ENCODE measurements around the gene HHAT. TPM values are rescaled to one million over a fixed set of nuclear protein-coding genes. Genes with fewer than 3 reads are reported as not detected.

HHAT gene
- total and polyA plus RNA-seq, 9 of the 15 experiments (the other 6 are each of a cell fraction or from before 2014, with no cell fraction given) = 0.07 to 0.16 (median 0.13) TPM; not detected in 1

DNA sequence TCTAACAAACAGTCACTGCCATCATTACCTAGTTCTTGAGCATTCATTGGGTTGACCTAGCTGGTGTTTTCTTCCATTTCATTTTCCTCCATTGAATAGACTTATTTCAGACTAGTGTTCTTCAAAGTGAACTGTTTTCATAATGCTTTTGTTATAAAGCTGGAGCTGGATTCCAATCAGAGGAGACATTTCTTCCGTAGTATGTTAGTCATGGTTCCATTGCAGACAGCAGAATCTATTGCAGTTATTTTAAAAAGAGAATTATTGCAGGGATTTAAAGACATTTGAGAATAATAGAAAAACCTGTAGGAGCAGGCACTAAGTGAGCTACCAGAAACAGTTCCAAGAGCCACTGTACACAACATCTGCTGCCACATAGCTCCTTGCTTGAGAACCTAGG, 50.0 kb downstream of the HHAT start (continued):
- TF ChIP-seq HOMEZ (CRISPR knock-in tag; IDR thresholded peaks at IDR 0.05) (no peak), NFE2L1 (tag; IDR thresholded peaks at IDR 0.05; ENCODE audit: borderline replicate concordance, low read depth) (no peak)

DNA sequence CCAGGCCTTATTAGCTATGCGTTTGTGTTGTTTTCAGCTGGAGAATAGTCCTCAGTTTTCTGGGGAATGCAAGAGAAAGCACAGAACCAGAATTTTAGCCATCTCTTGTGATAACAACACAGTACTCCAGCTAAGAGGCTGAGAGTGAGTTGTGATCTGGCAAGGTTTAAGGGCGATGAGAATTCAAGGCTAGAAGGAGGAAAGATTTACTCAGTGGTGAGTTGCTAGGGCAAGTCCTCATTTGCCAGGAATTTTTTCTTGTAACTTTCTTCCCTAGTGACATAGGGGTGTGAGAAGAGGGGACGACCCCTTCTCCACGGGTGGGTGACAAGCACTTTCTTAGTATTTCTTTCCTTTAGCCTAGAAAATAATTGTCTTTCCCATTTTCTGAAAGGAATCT, 53.2 kb downstream of the HHAT start:
- H4K20me1 ChIP-seq (replicated peaks; ENCODE audit: control insufficient read depth, insufficient read depth, low read length) = no peaks in the 10 kb centered on the region; the same call in 1 of the 2 replicates
- ATAC-seq (no peak), DNase-seq (ENCODE audit: extremely low read depth in 1 of 4, low spot score in 3 of 4) (no peak), FAIRE-seq (no peak)
- H2AFZ ChIP-seq (ENCODE audit: low read depth, low read length) = no peak overlapping the region
- H3K9me1 ChIP-seq (ENCODE audit: control insufficient read depth, insufficient read depth, low read length) = no peaks in the 10 kb centered on the region
- ChIA-PET POLR2A (no interaction called here), CTCF (ENCODE audit: low intra/inter-chr PET ratio) (no interaction called here)
- H3K79me2 ChIP-seq (ENCODE audit: control insufficient read depth, insufficient read depth, low read length) = no peaks in the 10 kb centered on the region
- H3K36me3 ChIP-seq (ENCODE audit: control insufficient read depth, insufficient read depth, low read length) = no peaks in the 10 kb centered on the region
- no peaks in the 10 kb centered on the region for H3K4me1 ChIP-seq (replicated peaks in 1 of 2; ENCODE audit: control insufficient read depth in 2 of 2, insufficient read depth in 2 of 2, low read length in 2 of 2)
- no peak overlapping the region for H3K4me3 ChIP-seq
- no peak overlapping the region for H3K9ac ChIP-seq (ENCODE audit: insufficient read depth in 1 of 2, low read depth in 2 of 2, low read length in 2 of 2)
- H3K4me2 ChIP-seq (ENCODE audit: insufficient read depth, low read length) = no peak overlapping the region
- no peak overlapping the region for H3K27ac ChIP-seq (ENCODE audit: extremely low read depth, low read depth, low read length)
- no peak for TF ChIP-seq ZNF23 (CRISPR knock-in tag; IDR thresholded peaks at IDR 0.05)
- TF ChIP-seq ETV6 (IDR thresholded peaks at IDR 0.05; ENCODE audit: borderline replicate concordance in 1 of 2, low read depth in 2 of 2, low read length in 1 of 2) = no peak
- no peak for TF ChIP-seq ETV6 (CRISPR knock-in tag; IDR thresholded peaks at IDR 0.05; ENCODE audit: borderline replicate concordance)
- TF ChIP-seq, protein P1, sequence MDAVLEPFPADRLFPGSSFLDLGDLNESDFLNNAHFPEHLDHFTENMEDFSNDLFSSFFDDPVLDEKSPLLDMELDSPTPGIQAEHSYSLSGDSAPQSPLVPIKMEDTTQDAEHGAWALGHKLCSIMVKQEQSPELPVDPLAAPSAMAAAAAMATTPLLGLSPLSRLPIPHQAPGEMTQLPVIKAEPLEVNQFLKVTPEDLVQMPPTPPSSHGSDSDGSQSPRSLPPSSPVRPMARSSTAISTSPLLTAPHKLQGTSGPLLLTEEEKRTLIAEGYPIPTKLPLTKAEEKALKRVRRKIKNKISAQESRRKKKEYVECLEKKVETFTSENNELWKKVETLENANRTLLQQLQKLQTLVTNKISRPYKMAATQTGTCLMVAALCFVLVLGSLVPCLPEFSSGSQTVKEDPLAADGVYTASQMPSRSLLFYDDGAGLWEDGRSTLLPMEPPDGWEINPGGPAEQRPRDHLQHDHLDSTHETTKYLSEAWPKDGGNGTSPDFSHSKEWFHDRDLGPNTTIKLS (IDR thresholded peaks at IDR 0.05; ENCODE audit: borderline replicate concordance, low read depth) = no peak
- no peaks in the 10 kb centered on the region for H3K9me3 ChIP-seq (replicated peaks; ENCODE audit: control insufficient read depth, insufficient read depth, low read depth, low read length)
- WGBS (ENCODE audit: insufficient coverage, low coverage, missing lambda C conversion rate) = 0% methylated on average over 4 of the region's 4 CpGs
- intact Hi-C loops (cut with micrococcal nuclease) (no loop called here), in situ Hi-C loops (cut with MboI) (no loop called here)
- peaks cover 4 to 6% of the 10 kb centered on the region in 2 experiments; a peak in 3 of 5 replicates for H3K27me3 ChIP-seq (ENCODE audit: control insufficient read depth in 2 of 2, insufficient read depth in 2 of 2, low read length in 2 of 2)
- no TSS peak for BruUV-seq (replicated peaks)
